Measurements from ENCODE around the gene CMTM8. TPM values are rescaled to one million over a fixed set of nuclear protein-coding genes. Genes with fewer than 3 reads are reported as not detected.

Gene CMTM8
- total and polyA plus RNA-seq, 2 donors (not counting 1 experiment from before 2014, with no cell fraction given), result under 0.01 to 0.50 TPM

- no peak overlapping the region for H3K9ac ChIP-seq (ENCODE audit: insufficient read depth, low read length)
- H3K4me2 ChIP-seq (ENCODE audit: extremely low read depth, insufficient read depth, low read length), result no peak overlapping the region
- no peaks in the 10 kb centered on the region for H3K36me3 ChIP-seq (ENCODE audit: control insufficient read depth, insufficient read depth, low read length)
- no peak for DNase-seq (ENCODE audit: low read depth in 2 of 2)
- no peaks in the 10 kb centered on the region for H4K20me1 ChIP-seq (ENCODE audit: control insufficient read depth, extremely low read depth, insufficient read depth, low read length)
- no peaks in the 10 kb centered on the region for H3K79me2 ChIP-seq (ENCODE audit: control insufficient read depth, insufficient read depth, low read length)
- TF ChIP-seq EZH2 (IDR thresholded peaks at IDR 0.05; ENCODE audit: low read length, missing control alignments), result no peak
- TF ChIP-seq, protein P1, sequence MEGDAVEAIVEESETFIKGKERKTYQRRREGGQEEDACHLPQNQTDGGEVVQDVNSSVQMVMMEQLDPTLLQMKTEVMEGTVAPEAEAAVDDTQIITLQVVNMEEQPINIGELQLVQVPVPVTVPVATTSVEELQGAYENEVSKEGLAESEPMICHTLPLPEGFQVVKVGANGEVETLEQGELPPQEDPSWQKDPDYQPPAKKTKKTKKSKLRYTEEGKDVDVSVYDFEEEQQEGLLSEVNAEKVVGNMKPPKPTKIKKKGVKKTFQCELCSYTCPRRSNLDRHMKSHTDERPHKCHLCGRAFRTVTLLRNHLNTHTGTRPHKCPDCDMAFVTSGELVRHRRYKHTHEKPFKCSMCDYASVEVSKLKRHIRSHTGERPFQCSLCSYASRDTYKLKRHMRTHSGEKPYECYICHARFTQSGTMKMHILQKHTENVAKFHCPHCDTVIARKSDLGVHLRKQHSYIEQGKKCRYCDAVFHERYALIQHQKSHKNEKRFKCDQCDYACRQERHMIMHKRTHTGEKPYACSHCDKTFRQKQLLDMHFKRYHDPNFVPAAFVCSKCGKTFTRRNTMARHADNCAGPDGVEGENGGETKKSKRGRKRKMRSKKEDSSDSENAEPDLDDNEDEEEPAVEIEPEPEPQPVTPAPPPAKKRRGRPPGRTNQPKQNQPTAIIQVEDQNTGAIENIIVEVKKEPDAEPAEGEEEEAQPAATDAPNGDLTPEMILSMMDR (conservative IDR thresholded peaks at IDR 0.05 in 1 of 2, IDR thresholded peaks at IDR 0.05 in 1 of 2; ENCODE audit: low read depth in 1 of 2, low read length in 2 of 2), result no peak
- no peak overlapping the region for H3K27ac ChIP-seq (ENCODE audit: insufficient read depth, low read length)
- H3K4me1 ChIP-seq (ENCODE audit: control insufficient read depth, extremely low read depth, insufficient read depth, low read length), result no peaks in the 10 kb centered on the region
- no peak overlapping the region for H2AFZ ChIP-seq (ENCODE audit: low read length)
- H3K4me3 ChIP-seq (replicated peaks in 1 of 4; ENCODE audit: control extremely low read depth in 1 of 4, insufficient read depth in 1 of 4, low read depth in 3 of 4, low read length in 4 of 4), result no peak overlapping the region
- peaks cover 3% of the 10 kb centered on the region for H3K27me3 ChIP-seq (ENCODE audit: control insufficient read depth, insufficient read depth, low read length)
- H3K9me3 ChIP-seq (ENCODE audit: control insufficient read depth, insufficient read depth, low read depth, low read length), result no peaks in the 10 kb centered on the region
Observed at GRCh38 chr3:32310918-32311839, 72.7 kb downstream of the CMTM8 start.

DNA sequence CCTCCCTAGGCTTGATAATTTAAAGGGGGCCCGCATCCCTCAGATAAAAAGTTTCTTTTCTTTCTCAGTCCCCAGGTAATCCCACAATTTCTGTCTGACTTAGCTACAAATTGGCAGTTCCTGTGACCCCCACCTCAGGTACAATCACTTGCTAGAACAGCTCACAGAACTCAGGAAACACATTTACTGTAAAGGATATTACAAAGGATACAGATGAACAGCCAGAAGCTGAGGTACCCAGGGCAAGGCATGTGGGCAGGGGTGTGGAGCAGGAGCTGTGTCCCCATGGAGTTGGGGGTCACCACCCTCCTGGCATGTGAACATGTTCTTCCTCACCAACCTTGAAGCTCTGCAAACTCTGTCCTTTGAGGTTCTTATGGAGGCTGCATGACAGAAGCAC lies 73.8 kb downstream of the CMTM8 start:
- peaks cover 3% of the 10 kb centered on the region for H3K27me3 ChIP-seq (ENCODE audit: control insufficient read depth, insufficient read depth, low read length)
- no peak overlapping the region for H2AFZ ChIP-seq (ENCODE audit: low read length)
- no peaks in the 10 kb centered on the region for H3K36me3 ChIP-seq (ENCODE audit: control insufficient read depth, insufficient read depth, low read length)
- H3K4me3 ChIP-seq (replicated peaks in 1 of 4; ENCODE audit: control extremely low read depth in 1 of 4, insufficient read depth in 1 of 4, low read depth in 3 of 4, low read length in 4 of 4), result no peak overlapping the region
- no peaks in the 10 kb centered on the region for H4K20me1 ChIP-seq (ENCODE audit: control insufficient read depth, extremely low read depth, insufficient read depth, low read length)
- no peak overlapping the region for H3K27ac ChIP-seq (ENCODE audit: insufficient read depth, low read length)
- TF ChIP-seq, protein P1 (conservative IDR thresholded peaks at IDR 0.05 in 1 of 2, IDR thresholded peaks at IDR 0.05 in 1 of 2; ENCODE audit: low read depth in 1 of 2, low read length in 2 of 2), result no peak
- no peak for TF ChIP-seq EZH2 (IDR thresholded peaks at IDR 0.05; ENCODE audit: low read length, missing control alignments)
- DNase-seq (ENCODE audit: low read depth in 2 of 2), result no peak
- no peaks in the 10 kb centered on the region for H3K79me2 ChIP-seq (ENCODE audit: control insufficient read depth, insufficient read depth, low read length)
- no peaks in the 10 kb centered on the region for H3K9me3 ChIP-seq (ENCODE audit: control insufficient read depth, insufficient read depth, low read depth, low read length)
- H3K4me1 ChIP-seq (ENCODE audit: control insufficient read depth, extremely low read depth, insufficient read depth, low read length), result no peaks in the 10 kb centered on the region
- no peak overlapping the region for H3K9ac ChIP-seq (ENCODE audit: insufficient read depth, low read length)
- H3K4me2 ChIP-seq (ENCODE audit: extremely low read depth, insufficient read depth, low read length), result no peak overlapping the region

DNA sequence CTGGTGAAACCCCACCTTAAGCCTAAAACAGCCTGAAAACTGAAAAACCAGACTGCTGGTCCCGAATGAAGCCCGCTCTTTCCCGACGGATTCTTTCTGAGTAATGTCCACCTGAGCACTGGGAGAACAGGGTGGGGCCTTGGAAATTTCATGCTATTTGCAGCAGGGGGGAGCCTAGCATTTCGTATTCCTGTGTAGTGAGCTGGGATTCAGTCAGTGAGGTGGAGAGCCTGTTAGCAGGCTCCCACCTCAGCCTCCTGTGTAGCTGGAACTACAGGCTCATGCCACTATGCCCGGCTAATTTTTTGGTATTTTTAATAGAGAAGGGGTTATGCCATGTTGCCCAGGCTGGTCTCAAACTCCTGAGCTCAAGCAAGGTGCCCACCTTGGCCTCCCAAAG lies 74.7 kb downstream of the CMTM8 start:
- H3K4me1 ChIP-seq (ENCODE audit: control insufficient read depth, extremely low read depth, insufficient read depth, low read length), result no peaks in the 10 kb centered on the region
- H3K27ac ChIP-seq (ENCODE audit: insufficient read depth, low read length), result no peak overlapping the region
- H3K9ac ChIP-seq (ENCODE audit: insufficient read depth, low read length), result no peak overlapping the region
- H3K4me3 ChIP-seq (replicated peaks in 1 of 4; ENCODE audit: control extremely low read depth in 1 of 4, insufficient read depth in 1 of 4, low read depth in 3 of 4, low read length in 4 of 4), result no peak overlapping the region
- no peaks in the 10 kb centered on the region for H3K9me3 ChIP-seq (ENCODE audit: control insufficient read depth, insufficient read depth, low read depth, low read length)
- no peaks in the 10 kb centered on the region for H3K79me2 ChIP-seq (ENCODE audit: control insufficient read depth, insufficient read depth, low read length)
- no peak for DNase-seq (ENCODE audit: low read depth in 2 of 2)
- H3K4me2 ChIP-seq (ENCODE audit: extremely low read depth, insufficient read depth, low read length), result no peak overlapping the region
- peaks cover 3% of the 10 kb centered on the region for H3K27me3 ChIP-seq (ENCODE audit: control insufficient read depth, insufficient read depth, low read length)
- no peaks in the 10 kb centered on the region for H4K20me1 ChIP-seq (ENCODE audit: control insufficient read depth, extremely low read depth, insufficient read depth, low read length)
- H2AFZ ChIP-seq (ENCODE audit: low read length), result no peak overlapping the region
- H3K36me3 ChIP-seq (ENCODE audit: control insufficient read depth, insufficient read depth, low read length), result no peaks in the 10 kb centered on the region
- TF ChIP-seq, protein P1 (conservative IDR thresholded peaks at IDR 0.05 in 1 of 2, IDR thresholded peaks at IDR 0.05 in 1 of 2; ENCODE audit: low read depth in 1 of 2, low read length in 2 of 2), result no peak
- TF ChIP-seq EZH2 (IDR thresholded peaks at IDR 0.05; ENCODE audit: low read length, missing control alignments), result no peak

Measured in fibroblast of lung (primary cell).